H7 (cell line): ENCODE measurements around the gene RALGAPB. TPM values are rescaled to one million over a fixed set of nuclear protein-coding genes. Genes with fewer than 3 reads are reported as not detected.
A peak's percentile ranks its signal among the peaks of the same experiment; 100 is the strongest.
"Not testable (repeated sequence)": the region's sequence is repeated elsewhere in the genome, so short reads cannot be mapped to it uniquely, and the experiment has no call there.

ENCODE experiments used
- DNase-seq: peaks from one replicate; pipeline ENCODE4 v3.0.0; 2012
- H3K27me3 ChIP-seq: 2 replicates; pipeline ENCODE4 v1.6.0; 2011; ENCODE audit warnings: mild to moderate bottlenecking, low read length; ENCODE audit not compliant: control insufficient read depth, insufficient read depth
- H3K36me3 ChIP-seq: replicated peaks from 2 replicates; pipeline ENCODE4 v1.5.1; 2011; ENCODE audit warnings: low read length; ENCODE audit not compliant: control insufficient read depth, insufficient read depth
- H3K4me3 ChIP-seq: 2 replicates; pipeline ENCODE4 v1.5.1; 2011; ENCODE audit warnings: low read depth, mild to moderate bottlenecking, control low read depth, low read length, moderate library complexity; ENCODE audit not compliant: insufficient read depth
- total RNA-seq: library from RNA; depleted of rRNA; stranded (reverse); fragments of >200 nt; shearing (Covaris generic); gene quantifications from 2 replicates; pipeline ENCODE4 v1.2.3, GENCODE V29; 2014; rRNA removed

Gene RALGAPB
- 17.5 and 23.9 TPM in 2 replicates for total RNA-seq

GRCh38 chr20:38472513-38473366, at the start of gene RALGAPB:
Gene RALGAPB, plus strand, starts transcription at chr20:38472843. Its CDS starts 15,590 bp downstream, at chr20:38488433.
- H3K4me3 ChIP-seq = peak within 1 kb of the TSS; percentile 75
- H3K36me3 ChIP-seq = no peaks in the 10 kb centered on the region
- H3K27me3 ChIP-seq = no peaks in the 10 kb centered on the region
- DNase-seq = peak; percentile 91

GRCh38 chr20:38423541-38423940, 49.1 kb upstream of the RALGAPB start:
- Histone ChIP-seq H3K4me3 (no peak overlapping the region), H3K36me3 (peaks cover 81% of the 10 kb centered on the region), H3K27me3 (no peaks in the 10 kb centered on the region)
- DNase-seq = no peak

- no peaks in the 10 kb centered on the region for H3K27me3 ChIP-seq
- no peak for DNase-seq
- H3K4me3 ChIP-seq = no peak overlapping the region
- H3K36me3 ChIP-seq = peaks cover 88% of the 10 kb centered on the region
Observed at GRCh38 chr20:38424401-38424800, 48.2 kb upstream of the RALGAPB start.

- no peak overlapping the region for H3K4me3 ChIP-seq
- H3K36me3 ChIP-seq = peaks cover 86% of the 10 kb centered on the region
- DNase-seq = no peak
- no peaks in the 10 kb centered on the region for H3K27me3 ChIP-seq
Observed at GRCh38 chr20:38426006-38426897, 46.4 kb upstream of the RALGAPB start.

GRCh38 chr20:38427655-38428023, 45.0 kb upstream of the RALGAPB start:
- no peak for DNase-seq
- no peaks in the 10 kb centered on the region for H3K27me3 ChIP-seq
- no peak overlapping the region for H3K4me3 ChIP-seq
- H3K36me3 ChIP-seq = peaks cover 86% of the 10 kb centered on the region

- H3K27me3 ChIP-seq = no peaks in the 10 kb centered on the region
- no peak for DNase-seq
- H3K4me3 ChIP-seq = no peak overlapping the region
- peaks cover 84% of the 10 kb centered on the region for H3K36me3 ChIP-seq
Observed at GRCh38 chr20:38428800-38429199, 43.8 kb upstream of the RALGAPB start.

- Histone ChIP-seq H3K4me3 (no peak overlapping the region), H3K36me3 (peaks cover 86% of the 10 kb centered on the region), H3K27me3 (no peaks in the 10 kb centered on the region)
- DNase-seq = no peak
Observed at GRCh38 chr20:38429301-38429700, 43.3 kb upstream of the RALGAPB start.

- Histone ChIP-seq H3K27me3 (no peaks in the 10 kb centered on the region), H3K4me3 (no peak overlapping the region), H3K36me3 (peaks cover 72% of the 10 kb centered on the region)
- no peak for DNase-seq
Observed at GRCh38 chr20:38430679-38431325, 41.8 kb upstream of the RALGAPB start.

- peaks cover 58% of the 10 kb centered on the region for H3K36me3 ChIP-seq
- H3K4me3 ChIP-seq = no peak overlapping the region
- H3K27me3 ChIP-seq = no peaks in the 10 kb centered on the region
- no peak for DNase-seq
Observed at GRCh38 chr20:38432292-38432691, 40.4 kb upstream of the RALGAPB start.

GRCh38 chr20:38432870-38433269, 39.8 kb upstream of the RALGAPB start:
- H3K36me3 ChIP-seq = peaks cover 53% of the 10 kb centered on the region
- H3K27me3 ChIP-seq, H3K4me3 ChIP-seq, DNase-seq: not testable (repeated sequence)

GRCh38 chr20:38433304-38433972, 39.2 kb upstream of the RALGAPB start:
- H3K36me3 ChIP-seq = peaks cover 47% of the 10 kb centered on the region
- no peak for DNase-seq
- H3K27me3 ChIP-seq = no peaks in the 10 kb centered on the region
- peak overlapping the region; percentile 99 for H3K4me3 ChIP-seq

GRCh38 chr20:38434301-38434741, 38.3 kb upstream of the RALGAPB start:
- peak; percentile 43 for DNase-seq
- Histone ChIP-seq H3K4me3 (peak overlapping the region; percentile 99), H3K36me3 (peaks cover 39% of the 10 kb centered on the region), H3K27me3 (no peaks in the 10 kb centered on the region)

GRCh38 chr20:38434770-38435554, 37.7 kb upstream of the RALGAPB start, which contains the start of gene SNHG17:
Gene SNHG17, minus strand, starts transcription at chr20:38435328.
- DNase-seq = peak; percentile 91
- Histone ChIP-seq H3K36me3 (peaks cover 33% of the 10 kb centered on the region), H3K4me3 (peak within 1 kb of the TSS; percentile 99), H3K27me3 (no peaks in the 10 kb centered on the region)
